Tibial nerve (tissue), 4 donors: Measurements from ENCODE around the gene SEC14L5. TPM values are rescaled to one million over a fixed set of nuclear protein-coding genes. Genes with fewer than 3 reads are reported as not detected.
"Not testable (repeated sequence)": the region's sequence is repeated elsewhere in the genome, so short reads cannot be mapped to it uniquely, and the experiment has no call there.

Experiments used
- DNase-seq, 2 donors: peaks; one replicate each; pipeline ENCODE4 v3.0.0-alpha.2; 2019; ENCODE audit warnings: low spot score in 2 of 2
- H3K27ac ChIP-seq, 4 donors: fragments of 200-600 bp; sonication (generic) in 3 of 4; one replicate each; pipeline ENCODE4 v1.5.1; 2017 to 2019; ENCODE audit warnings: mild to moderate bottlenecking in 1 of 4
- H3K27me3 ChIP-seq, 2 donors: fragments of 200-600 bp; sonication (generic) in 1 of 2; one replicate each; pipeline versions ENCODE4 v1.5.1 to v1.6.0; 2017 to 2019
- H3K36me3 ChIP-seq, 3 donors: fragments of 200-600 bp; sonication (generic); one replicate each; pipeline ENCODE4 v1.5.1; 2018 to 2019
- H3K4me1 ChIP-seq, 4 donors: fragments of 200-600 bp; sonication (generic) in 3 of 4; one replicate each; pipeline ENCODE4 v1.5.1; 2017 to 2019
- H3K4me3 ChIP-seq, 4 donors: fragments of 200-600 bp; sonication (generic) in 3 of 4; one replicate each; pipeline ENCODE4 v1.5.1; 2017 to 2019; ENCODE audit warnings: mild to moderate bottlenecking in 1 of 4, moderate library complexity in 1 of 4
- H3K9me3 ChIP-seq, 4 donors: fragments of 200-600 bp; sonication (generic) in 3 of 4; one replicate each; pipeline ENCODE4 v1.5.1; 2017 to 2019
- EP300 ChIP-seq, 2 donors: sonication (generic); formaldehyde crosslinking; IDR thresholded peaks; one replicate each; pipeline ENCODE4 v1.6.1; 2017; ENCODE audit warnings: antibody characterized with exemption in 2 of 2, mild to moderate bottlenecking in 1 of 2
- POLR2A ChIP-seq, 2 donors: fragments of 450-650 bp; IDR thresholded peaks; one replicate each; pipeline ENCODE4 v1.6.1; 2017; ENCODE audit warnings: antibody characterized with exemption in 2 of 2, mild to moderate bottlenecking in 2 of 2, moderate library complexity in 2 of 2
- WGBS, 2 donors: methylation state at CpG; one replicate each; pipeline ENCODE4 v1.1.5; 2018; 5-methylcytosine and 5-hydroxymethylcytosine counted together
- total RNA-seq, 4 donors: library from RNA; depleted of rRNA; stranded (reverse); fragments of >200 nt; gene quantifications; one replicate each; pipeline ENCODE4 v1.1.0, GENCODE V29; 2016
- TF ChIP-seq, protein P1 (sequence below), 5 experiments: fragments of 200-600 bp in 3 of 5; fragments of 450-650 bp in 2 of 5; sonication (generic) in 3 of 5; IDR thresholded peaks; one replicate each; pipeline ENCODE4 v1.5.1; 2016 to 2019; ENCODE audit warnings: antibody characterized with exemption in 5 of 5, mild to moderate bottlenecking in 3 of 5, moderate library complexity in 2 of 5

SEC14L5 gene
- total RNA-seq, 4 donors from 2014 or later, result 12.0 to 29.0 (median 13.6) TPM

DNA sequence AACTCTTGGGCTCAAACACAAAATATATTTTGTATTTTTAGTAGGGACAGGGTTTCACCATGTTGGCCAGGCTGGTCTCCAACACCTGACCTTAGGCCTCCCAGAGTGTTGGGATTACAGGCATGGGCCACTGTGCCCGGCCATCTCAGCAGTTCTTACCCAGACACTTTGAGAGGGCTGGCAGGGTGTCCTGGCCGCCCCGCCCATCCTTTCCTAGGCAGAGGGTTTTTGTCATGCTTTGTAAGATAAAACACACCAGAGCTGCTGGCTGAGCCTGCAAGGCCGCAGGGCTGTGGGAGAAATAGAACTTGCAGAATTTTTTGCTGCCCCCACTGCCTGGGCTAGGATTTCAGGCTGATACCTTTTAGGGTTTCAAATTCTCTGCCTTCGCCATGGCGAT lies 29.9 kb upstream of the SEC14L5 start:
- TF ChIP-seq EP300 (IDR thresholded peaks at IDR 0.05) (no peak), POLR2A (IDR thresholded peaks at IDR 0.05) (no peak)
- TF ChIP-seq, protein P1, sequence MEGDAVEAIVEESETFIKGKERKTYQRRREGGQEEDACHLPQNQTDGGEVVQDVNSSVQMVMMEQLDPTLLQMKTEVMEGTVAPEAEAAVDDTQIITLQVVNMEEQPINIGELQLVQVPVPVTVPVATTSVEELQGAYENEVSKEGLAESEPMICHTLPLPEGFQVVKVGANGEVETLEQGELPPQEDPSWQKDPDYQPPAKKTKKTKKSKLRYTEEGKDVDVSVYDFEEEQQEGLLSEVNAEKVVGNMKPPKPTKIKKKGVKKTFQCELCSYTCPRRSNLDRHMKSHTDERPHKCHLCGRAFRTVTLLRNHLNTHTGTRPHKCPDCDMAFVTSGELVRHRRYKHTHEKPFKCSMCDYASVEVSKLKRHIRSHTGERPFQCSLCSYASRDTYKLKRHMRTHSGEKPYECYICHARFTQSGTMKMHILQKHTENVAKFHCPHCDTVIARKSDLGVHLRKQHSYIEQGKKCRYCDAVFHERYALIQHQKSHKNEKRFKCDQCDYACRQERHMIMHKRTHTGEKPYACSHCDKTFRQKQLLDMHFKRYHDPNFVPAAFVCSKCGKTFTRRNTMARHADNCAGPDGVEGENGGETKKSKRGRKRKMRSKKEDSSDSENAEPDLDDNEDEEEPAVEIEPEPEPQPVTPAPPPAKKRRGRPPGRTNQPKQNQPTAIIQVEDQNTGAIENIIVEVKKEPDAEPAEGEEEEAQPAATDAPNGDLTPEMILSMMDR (IDR thresholded peaks at IDR 0.05), result no peak
- Histone ChIP-seq H3K4me1 (peaks cover 0 to 26% (median 3%) of the 10 kb centered on the region in 4 donors), H3K27me3 (no peaks in the 10 kb centered on the region), H3K4me3 (no peak overlapping the region), H3K9me3 (peaks cover 0 to 22% (median 0%) of the 10 kb centered on the region in 4 donors), H3K27ac (no peak overlapping the region), H3K36me3 (peaks cover 0 to 15% (median 0%) of the 10 kb centered on the region in 3 donors)
- no peak for DNase-seq
- 85 to 88% methylated on average over 6 of the region's 6 CpGs for WGBS, 2 donors

DNA sequence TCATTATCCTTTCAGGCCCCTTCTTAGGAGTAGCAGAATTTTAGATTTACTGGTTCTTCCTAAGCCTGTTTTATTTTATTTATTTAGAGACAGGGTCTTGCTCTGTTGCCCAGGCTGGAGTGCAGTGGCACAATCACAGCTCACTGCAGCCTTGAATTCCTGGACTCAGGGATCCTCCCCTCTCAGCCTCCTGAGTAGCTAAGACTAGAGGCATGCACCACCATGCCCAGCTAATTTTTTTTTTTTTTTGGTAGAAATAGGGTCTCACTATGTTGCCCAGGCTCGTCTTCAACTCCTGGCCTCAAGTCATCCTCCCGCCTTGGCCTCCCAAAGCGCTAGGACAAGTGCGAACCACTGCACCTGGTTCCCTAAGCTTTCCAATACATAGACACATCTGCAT lies 28.5 kb upstream of the SEC14L5 start:
- H3K36me3 ChIP-seq, result peaks cover 0 to 15% (median 0%) of the 10 kb centered on the region in 3 donors
- 93 to 96% methylated on average over 4 of the region's 4 CpGs for WGBS, 2 donors
- H3K4me1 ChIP-seq, result peaks cover 0 to 35% (median 3%) of the 10 kb centered on the region in 4 donors
- not testable (repeated sequence) for DNase-seq, H3K27me3 ChIP-seq, H3K27ac ChIP-seq, H3K4me3 ChIP-seq
- H3K9me3 ChIP-seq, result peaks cover 0 to 22% (median 0%) of the 10 kb centered on the region in 4 donors

DNA sequence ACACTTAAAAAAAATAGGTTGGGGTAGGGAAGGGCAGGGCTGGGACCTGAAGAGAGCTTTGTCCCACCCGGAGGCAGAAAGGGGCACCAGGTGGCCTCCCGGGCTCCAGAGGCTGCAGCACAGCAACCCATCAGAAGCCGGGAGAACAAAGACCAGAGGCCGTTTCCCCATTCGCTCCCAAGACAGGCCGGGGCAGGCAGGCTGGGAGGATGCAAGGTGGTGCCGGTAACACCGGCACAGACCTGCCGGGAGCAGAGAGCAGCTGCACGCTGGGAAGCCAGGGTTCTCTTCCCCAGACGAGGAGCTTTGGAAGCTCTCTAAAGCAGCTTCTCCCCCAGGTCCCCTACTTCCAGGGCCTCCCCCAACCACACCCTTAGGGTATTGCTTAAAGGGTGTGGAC lies 26.7 kb upstream of the SEC14L5 start:
- TF ChIP-seq, protein P1 (IDR thresholded peaks at IDR 0.05), result no peak
- TF ChIP-seq POLR2A (IDR thresholded peaks at IDR 0.05) (no peak), EP300 (IDR thresholded peaks at IDR 0.05) (no peak)
- H3K27me3 ChIP-seq, result peaks cover 0 to 21% of the 10 kb centered on the region in 2 donors
- DNase-seq, result no peak
- H3K36me3 ChIP-seq, result peaks cover 0 to 15% (median 0%) of the 10 kb centered on the region in 3 donors
- H3K27ac ChIP-seq, result no peak overlapping the region
- WGBS, 2 donors, result 55 to 71% methylated on average over 6 to 11 of the region's 11 CpGs
- H3K9me3 ChIP-seq, result peaks cover 0 to 17% (median 0%) of the 10 kb centered on the region in 4 donors
- H3K4me3 ChIP-seq, result no peak overlapping the region
- peaks cover 0 to 39% (median 6%) of the 10 kb centered on the region in 4 donors for H3K4me1 ChIP-seq

DNA sequence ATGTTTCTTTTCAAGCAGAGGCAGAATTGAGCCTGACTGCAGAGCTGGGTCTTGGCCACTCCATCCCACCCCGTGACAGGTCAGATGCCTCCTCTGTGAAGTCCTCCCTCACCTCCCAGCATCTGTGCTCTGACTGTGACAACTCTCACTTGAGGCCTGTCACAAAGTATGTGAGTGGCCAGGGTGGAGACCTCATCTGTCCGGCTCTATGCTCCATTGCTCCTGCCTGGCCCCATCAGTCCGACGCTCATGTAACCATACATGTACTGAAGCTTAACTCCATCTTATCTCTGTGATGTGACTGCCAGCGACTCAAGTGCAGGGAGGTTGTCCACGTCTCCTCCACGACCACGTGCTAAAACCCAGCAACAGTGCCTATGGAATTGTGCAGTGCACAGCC lies 24.7 kb upstream of the SEC14L5 start:
- no peak overlapping the region for H3K4me3 ChIP-seq
- peaks cover 0 to 39% of the 10 kb centered on the region in 2 donors for H3K27me3 ChIP-seq
- H3K36me3 ChIP-seq, result no peaks in the 10 kb centered on the region
- peak overlapping the region in 1 of 4 donors; percentile 79 for H3K27ac ChIP-seq
- WGBS, 2 donors, result 62 to 63% methylated on average over 8 of the region's 8 CpGs
- H3K9me3 ChIP-seq, result no peaks in the 10 kb centered on the region
- peaks cover 0 to 54% (median 13%) of the 10 kb centered on the region in 4 donors for H3K4me1 ChIP-seq
- no peak for DNase-seq
- TF ChIP-seq EP300 (IDR thresholded peaks at IDR 0.05), result no peak
- TF ChIP-seq, protein P1 (IDR thresholded peaks at IDR 0.05), result no peak
- no peak for TF ChIP-seq POLR2A (IDR thresholded peaks at IDR 0.05)

DNA sequence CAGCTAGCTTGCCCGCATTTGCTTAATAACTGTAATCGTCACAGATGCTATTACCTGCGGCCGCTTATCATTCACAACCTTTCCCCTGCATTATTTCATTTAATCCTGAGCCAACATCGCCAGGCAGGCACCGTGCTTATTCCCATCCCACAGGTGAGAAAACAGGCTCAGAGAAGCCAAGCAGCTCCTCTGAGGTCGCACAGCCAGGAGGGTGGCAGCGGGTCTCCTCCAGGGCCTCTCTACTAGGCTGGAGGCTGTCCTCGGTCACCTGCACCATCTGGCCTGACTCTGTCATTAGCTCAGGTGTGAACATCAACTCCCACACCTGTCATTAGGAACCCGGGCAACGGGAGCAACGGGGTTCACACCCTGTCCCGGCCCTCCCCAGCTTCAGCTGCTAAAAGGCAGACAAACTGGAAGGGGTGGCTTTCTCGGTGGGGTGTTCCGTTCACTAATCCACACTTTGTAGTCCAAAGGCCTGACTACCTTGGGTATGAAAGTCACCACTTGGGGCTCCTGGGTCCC lies 24.2 kb upstream of the SEC14L5 start:
- Histone ChIP-seq H3K36me3 (no peaks in the 10 kb centered on the region), H3K27ac (peak overlapping the region in 1 of 4 donors; percentile 79), H3K27me3 (peaks cover 0 to 39% of the 10 kb centered on the region in 2 donors), H3K9me3 (no peaks in the 10 kb centered on the region), H3K4me3 (peak overlapping the region in 1 of 4 donors; percentile 20), H3K4me1 (peaks cover 0 to 54% (median 13%) of the 10 kb centered on the region in 4 donors)
- DNase-seq, result no peak
- TF ChIP-seq POLR2A (IDR thresholded peaks at IDR 0.05) (no peak), EP300 (IDR thresholded peaks at IDR 0.05) (no peak)
- TF ChIP-seq, protein P1 (IDR thresholded peaks at IDR 0.05), result no peak
- 83 to 91% methylated on average over 15 of the region's 15 CpGs for WGBS, 2 donors
